NCI-H524 treated with DMSO at 0.1 percent for 48 hours (cell line): ENCODE measurements around the gene VILL.
"Not testable (repeated sequence)": the region's sequence is repeated elsewhere in the genome, so short reads cannot be mapped to it uniquely, and the experiment has no call there.

ENCODE experiments used
- DNase-seq: peaks from one replicate; lab custom pipeline; 2025; lab: John Stamatoyannopoulos, UW

Gene VILL

DNA sequence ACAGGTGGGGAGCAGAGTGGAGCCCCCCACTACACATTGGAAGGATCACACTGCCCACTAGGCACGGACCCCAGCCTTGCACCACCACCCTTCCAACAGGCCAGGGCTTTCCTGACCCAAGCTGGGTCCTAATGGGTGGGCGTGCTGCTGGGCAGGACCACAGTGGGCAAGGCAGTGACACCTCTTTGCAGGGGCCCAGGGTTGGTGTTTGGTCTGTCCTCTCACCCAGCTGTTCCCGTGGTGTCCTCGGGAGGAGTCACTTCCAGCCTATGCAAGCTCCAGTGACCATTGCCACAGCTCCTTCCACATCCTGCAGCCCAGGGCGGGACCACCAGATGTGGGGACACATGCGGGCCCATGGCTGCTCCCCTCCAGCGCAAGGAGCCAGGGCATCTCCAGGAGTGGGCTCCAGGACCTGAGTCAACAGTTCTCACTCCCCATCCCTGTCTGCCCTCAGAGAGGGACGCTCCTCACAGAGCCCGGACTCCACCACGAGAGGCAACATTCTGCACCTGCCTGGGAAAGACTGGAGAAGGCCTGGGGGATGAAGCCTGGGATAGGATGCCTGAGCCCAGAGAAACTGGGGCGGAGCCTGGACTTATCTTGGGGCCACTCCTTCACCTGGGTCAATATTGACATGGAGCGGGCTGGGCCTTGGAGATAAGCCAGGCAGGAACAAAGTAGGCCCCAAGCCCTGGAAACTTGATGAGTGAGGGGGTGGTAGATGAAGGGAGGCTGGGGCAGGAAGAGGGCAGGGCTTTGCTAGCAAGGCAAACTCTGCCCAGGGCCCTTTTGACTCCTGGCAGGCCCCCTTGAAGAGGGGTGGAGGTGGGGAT, 3.9 kb upstream of the VILL start:
- no peak for DNase-seq

DNA sequence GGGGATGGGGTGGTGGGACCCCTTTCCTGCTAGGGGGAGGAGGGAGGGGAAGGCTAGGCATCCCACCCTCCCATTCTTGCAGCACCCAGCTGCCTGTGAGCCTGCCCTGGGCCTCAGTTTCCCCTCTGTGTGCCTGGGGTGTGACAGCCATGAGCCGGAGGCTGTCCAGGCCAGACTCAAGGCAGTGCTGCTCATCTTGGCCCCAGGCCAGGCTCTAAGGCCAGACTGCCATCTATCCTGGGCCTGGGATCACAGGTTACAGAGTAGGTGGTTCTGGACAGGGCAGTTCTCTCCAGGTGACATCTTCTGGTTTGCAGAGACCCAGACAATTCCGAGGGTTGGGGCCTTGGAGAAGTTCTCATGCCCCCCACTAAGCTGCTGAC, 3.3 kb upstream of the VILL start:
- DNase-seq = no peak

DNA sequence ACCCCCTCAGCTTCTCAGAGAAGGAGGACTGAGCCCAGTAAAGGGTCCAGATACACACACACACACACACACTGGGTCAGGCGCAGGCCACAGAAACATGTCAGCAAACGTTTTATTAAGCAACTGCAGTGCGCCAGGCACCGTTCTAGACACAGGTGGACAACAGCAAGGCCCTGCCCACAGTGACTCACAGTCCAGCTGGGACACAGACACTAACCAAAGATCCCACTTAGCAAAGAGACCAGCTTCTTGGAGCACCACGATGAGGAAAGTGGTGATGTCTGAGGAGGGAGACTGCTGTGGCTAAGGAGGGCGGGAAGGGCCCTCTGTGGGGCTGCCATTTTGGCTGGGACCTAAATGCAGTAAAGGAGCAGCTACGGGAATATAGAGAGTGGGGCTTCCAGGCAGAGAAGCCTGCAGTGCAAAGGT, 2.8 kb upstream of the VILL start:
- no peak for DNase-seq

- not testable (repeated sequence) for DNase-seq
These were observed 2.2 kb upstream of the VILL start for GRCh38 chr3:37988376-37988775.

GRCh38 chr3:37988931-37989525, 1.6 kb upstream of the VILL start:
- no peak for DNase-seq

GRCh38 chr3:37989821-37990480, 635 bp upstream of the VILL start:
- no peak for DNase-seq

DNA sequence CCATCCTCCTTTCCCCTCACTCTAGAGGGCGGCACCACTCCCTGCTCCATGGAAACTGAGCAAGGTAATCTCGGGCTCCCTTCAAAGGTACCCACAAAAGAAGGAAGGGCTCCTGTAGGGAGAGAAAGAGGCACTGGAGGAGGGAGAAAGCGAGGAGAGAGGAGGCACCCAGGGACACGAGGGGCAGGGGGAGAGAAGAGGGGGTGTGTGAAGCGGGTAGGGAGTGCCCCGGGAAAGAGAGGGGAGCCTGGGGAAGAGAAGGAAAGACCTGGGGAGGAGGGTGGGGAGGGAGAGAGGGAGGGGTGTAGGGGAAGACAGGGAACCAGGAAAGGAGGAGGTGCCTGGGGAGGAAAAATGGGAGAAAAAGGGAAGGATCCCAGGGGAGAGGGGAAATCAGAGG, 523 bp downstream of the VILL start:
- DNase-seq = no peak

- no peak for DNase-seq
These were observed 1.2 kb downstream of the VILL start for GRCh38 chr3:37991823-37992222.

DNA sequence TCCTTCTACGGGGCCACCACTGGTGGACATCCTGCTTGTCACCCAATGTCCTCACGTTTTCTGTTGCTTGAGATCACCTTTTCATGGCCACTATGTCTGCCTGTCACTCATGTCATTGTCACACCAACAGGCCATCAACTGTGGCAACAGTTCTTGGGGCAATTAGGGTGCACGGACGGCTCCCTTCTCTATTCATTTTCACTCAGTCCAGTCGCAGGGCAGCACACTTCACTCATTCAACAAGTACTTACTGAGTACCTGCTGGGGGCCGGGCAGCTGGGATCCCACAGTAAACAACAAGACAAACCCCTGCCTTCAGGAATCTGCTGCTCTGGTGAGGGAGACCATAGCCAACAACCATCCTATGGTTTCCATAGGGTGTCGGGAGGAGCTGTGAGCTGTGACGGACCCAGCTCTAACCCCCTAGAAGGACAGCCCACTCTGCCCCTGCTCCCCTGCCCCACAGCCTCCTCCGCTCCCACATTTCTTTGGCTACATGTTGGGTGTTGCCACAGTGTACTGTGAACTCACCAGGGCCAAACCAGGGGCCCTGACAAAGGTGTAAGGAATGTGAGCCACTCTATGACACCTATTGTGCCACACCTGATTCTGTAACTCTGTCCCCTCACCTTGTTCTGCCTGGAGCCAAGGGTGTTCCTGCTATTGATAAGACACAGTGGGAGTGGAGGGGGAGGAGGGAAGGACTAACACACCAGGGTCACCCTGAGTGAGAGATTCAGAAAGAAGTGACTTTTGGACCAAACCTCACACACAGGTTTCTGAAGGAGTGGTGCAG, 1.9 kb downstream of the VILL start:
- no peak for DNase-seq

GRCh38 chr3:37993067-37993455, 2.5 kb downstream of the VILL start:
- DNase-seq = no peak

- DNase-seq = no peak
These were observed 2.9 kb downstream of the VILL start for GRCh38 chr3:37993460-37993819.

- DNase-seq = no peak
These were observed 3.4 kb downstream of the VILL start for GRCh38 chr3:37993820-37994638.

- DNase-seq = no peak
These were observed 4.0 kb downstream of the VILL start for GRCh38 chr3:37994639-37994972.

DNA sequence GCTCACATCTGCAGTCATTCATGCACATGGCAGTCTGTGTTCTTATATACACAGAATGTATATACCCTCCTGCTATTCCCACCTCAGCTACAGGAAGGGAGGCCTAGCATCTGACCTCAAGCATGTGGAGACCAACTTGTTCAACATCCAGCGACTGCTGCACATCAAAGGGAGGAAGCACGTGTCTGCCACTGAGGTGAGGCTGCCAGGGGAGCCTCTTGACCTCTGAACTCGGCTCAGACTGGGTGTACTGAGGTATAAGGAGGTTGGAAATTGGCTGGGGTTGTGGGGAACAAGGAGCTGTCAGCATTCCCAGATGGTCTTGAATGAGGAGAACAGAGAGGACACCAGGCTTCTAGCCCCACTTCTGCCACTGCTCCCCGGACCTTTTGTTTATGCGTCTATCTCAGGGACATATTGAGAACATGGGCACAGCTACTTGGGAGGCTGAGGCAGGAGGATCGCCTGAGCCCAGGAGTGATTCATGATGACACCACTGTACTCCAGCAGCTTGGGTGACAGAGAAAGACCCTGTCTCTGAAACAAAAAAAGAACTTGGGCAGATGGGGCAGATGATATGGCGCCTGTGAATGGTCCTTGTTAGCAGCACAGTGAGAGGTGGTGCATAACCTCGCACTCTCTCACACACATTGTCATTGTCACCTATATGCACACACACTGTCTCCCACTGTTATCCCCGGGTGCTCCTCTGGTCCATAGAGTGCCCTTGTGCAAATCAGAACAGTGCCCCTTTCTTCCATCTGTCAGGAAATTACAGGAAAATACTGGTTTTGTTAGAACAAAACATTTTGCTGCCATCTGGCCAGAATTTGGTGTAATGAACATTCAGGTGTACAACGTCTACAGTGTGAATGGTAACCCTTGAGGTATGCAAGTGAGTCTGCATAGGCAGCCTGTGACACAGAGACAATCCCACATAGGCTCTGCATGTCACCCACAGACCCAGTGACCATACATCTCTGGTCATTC, 5.4 kb downstream of the VILL start:
- DNase-seq = peak; percentile 31

GRCh38 chr3:37996785-37997301, 6.3 kb downstream of the VILL start:
- peak; percentile 35 for DNase-seq

DNA sequence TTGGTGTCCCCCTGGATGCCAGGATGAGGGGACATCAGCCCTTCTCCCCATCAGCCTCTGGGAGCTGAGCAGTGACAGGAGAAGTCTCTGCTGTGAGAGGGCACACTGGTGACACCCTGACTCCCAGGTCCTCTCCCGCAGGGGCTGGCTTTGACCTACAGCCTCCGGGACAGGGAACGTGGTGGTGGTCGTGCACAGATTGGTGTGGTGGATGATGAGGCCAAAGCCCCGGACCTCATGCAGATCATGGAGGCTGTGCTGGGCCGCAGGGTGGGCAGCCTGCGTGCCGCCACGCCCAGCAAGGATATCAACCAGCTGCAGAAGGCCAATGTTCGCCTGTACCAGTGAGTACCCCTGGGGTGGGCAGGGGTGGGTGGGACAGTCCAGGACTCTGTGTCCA, 6.8 kb downstream of the VILL start:
- no peak for DNase-seq

DNA sequence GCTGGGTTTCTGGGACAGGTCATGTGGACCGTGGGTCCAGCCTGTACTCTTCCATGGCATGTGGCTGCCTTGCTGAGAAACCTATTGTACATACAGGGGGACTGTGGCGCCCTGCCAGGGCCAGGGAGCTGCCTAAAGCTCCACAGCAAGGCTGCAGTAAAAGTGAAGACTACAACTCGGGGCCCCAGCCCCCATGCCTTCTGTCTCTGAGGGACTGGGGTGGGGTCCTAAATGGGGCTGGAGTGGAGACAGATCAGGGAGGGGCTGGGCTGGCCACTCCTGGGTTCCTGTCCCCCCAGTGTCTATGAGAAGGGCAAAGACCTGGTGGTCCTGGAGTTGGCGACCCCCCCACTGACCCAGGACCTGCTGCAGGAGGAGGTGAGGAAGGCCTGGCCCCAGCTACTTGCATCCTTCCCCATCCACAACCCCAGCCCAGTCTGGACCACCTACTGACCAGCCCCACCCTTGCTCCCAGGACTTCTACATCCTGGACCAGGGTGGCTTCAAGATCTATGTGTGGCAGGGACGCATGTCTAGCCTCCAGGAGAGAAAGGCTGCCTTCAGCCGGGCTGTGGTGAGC, 7.3 kb downstream of the VILL start:
- DNase-seq = no peak

DNA sequence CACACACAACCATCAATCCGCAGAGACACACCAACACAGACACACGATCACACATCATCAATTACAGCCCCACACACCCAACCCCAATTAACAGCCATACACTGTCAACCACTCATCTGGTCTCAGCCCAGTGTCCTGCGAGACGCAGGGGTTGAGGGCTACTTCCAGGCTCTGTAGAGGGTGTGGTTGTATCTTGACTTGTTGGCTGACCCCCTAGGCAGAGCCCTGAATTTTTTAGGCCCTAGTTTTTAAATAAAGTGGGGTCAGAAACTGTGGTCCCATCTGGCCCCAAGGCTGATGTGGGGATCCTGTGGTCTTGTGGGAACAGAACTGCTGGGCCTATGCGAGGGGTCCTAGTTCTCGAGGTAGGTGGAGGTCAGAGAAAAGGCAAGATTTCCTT, 9.2 kb downstream of the VILL start:
- DNase-seq = no peak

DNA sequence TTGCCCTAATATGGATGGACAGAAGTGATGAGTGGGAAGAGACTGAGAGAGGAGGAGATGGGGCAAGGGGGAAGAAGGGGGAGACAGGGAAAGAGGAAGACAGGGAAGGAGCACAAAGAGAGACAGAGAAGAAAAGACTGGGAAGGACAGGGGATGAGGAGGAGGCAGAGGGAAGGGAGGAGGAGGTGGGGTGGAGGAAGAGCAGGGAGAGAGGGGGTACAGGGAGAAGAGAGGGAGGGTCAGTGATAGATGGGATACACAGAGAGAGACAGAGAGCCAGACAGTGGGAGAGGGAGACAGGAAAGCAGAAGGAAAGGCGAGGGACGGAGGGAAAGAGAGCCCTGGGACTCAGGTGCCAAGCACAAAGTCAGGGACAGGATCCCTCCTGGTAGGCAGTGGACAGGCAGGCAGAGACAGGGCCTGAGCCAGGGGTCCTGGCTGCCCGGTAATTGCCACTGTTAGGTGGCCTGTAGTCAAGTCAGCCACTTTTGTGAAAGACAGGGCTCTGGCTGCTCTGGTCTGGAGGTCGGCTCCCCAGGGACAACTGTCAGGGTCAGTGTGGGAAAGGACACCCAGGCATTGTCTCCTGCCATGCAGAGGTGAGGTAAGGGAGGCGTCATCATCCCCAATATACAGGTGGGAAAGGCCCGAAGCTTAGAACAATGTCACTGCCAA, 9.8 kb downstream of the VILL start:
- no peak for DNase-seq
